WTC11 (cell line): ENCODE measurements around the gene ACTC1. TPM values are rescaled to one million over a fixed set of nuclear protein-coding genes. Genes with fewer than 3 reads are reported as not detected.

Source experiments
- ATAC-seq: fragments of 200-7000 bp; cut with Tn5 transposase; 2 replicates; pipeline ENCODE4 v1.10.0; 2021; ENCODE audit warnings: mild to moderate bottlenecking, moderate library complexity
- CTCF ChIA-PET: fragments of 300-600 bp; sonication (Branson Sonifier 250); formaldehyde crosslinking; loops from one replicate; lab custom pipeline; 2021; ENCODE audit warnings: antibody characterized with exemption; lab: Charles Lee
- POLR2A ChIA-PET: fragments of 350-600 bp; sonication (Branson Sonifier 250); formaldehyde crosslinking; loops from one replicate; lab custom pipeline; 2021; ENCODE audit warnings: antibody characterized with exemption; lab: Charles Lee
- DNase-seq: peaks from one replicate; pipeline ENCODE4 v3.0.0; 2021; ENCODE audit warnings: low spot score
- H3K27ac Mint-ChIP-seq: 2 replicates; pipeline ENCODE4 v1.8.0; 2021; ENCODE audit warnings: mixed read lengths
- H3K27me3 Mint-ChIP-seq: 2 replicates; pipeline ENCODE4 v1.8.0; 2021; ENCODE audit warnings: low read depth, mild to moderate bottlenecking, moderate library complexity, mixed read lengths
- H3K36me3 Mint-ChIP-seq: 2 replicates; pipeline ENCODE4 v1.8.0; 2021; ENCODE audit warnings: mixed read lengths
- H3K4me1 Mint-ChIP-seq: 2 replicates; pipeline ENCODE4 v1.8.0; 2022; ENCODE audit warnings: mixed read lengths
- H3K4me3 Mint-ChIP-seq: 2 replicates; pipeline ENCODE4 v1.8.0; 2021; ENCODE audit warnings: mild to moderate bottlenecking, moderate library complexity, mixed read lengths
- H3K9me3 Mint-ChIP-seq: 2 replicates; pipeline ENCODE4 v1.8.0; 2021; ENCODE audit warnings: mixed read lengths
- CTCF ChIP-seq: fragments of 200-600 bp; IDR thresholded peaks from 2 replicates; pipeline ENCODE4 v1.8.0; 2022; ENCODE audit warnings: antibody characterized with exemption
- E2F4 ChIP-seq: sonication (generic); formaldehyde crosslinking; IDR thresholded peaks from 2 replicates; pipeline ENCODE4 v1.8.1; 2022; ENCODE audit warnings: low read depth, mild to moderate bottlenecking, moderate library complexity, missing genetic modification reagents, borderline replicate concordance
- ESRRA ChIP-seq: sonication (generic); formaldehyde crosslinking; IDR thresholded peaks from 2 replicates; pipeline ENCODE4 v1.8.1; 2022; ENCODE audit warnings: mild to moderate bottlenecking, missing genetic modification reagents, borderline replicate concordance
- FOXP1 ChIP-seq: sonication (generic); formaldehyde crosslinking; IDR thresholded peaks from 2 replicates; pipeline ENCODE4 v1.8.0; 2022; ENCODE audit warnings: missing genetic modification reagents, mild to moderate bottlenecking, moderate library complexity, borderline replicate concordance
- IRF1 ChIP-seq: sonication (generic); formaldehyde crosslinking; IDR thresholded peaks from 2 replicates; pipeline ENCODE4 v1.8.0; 2023; ENCODE audit warnings: missing genetic modification reagents
- JUN ChIP-seq: sonication (generic); formaldehyde crosslinking; IDR thresholded peaks from 2 replicates; pipeline ENCODE4 v1.8.0; 2023; ENCODE audit warnings: mild to moderate bottlenecking, missing genetic modification reagents
- NFYB ChIP-seq: sonication (generic); formaldehyde crosslinking; conservative IDR thresholded peaks from 2 replicates; pipeline ENCODE4 v1.8.0; 2022; ENCODE audit warnings: low read depth, missing genetic modification reagents
- SMAD4 ChIP-seq: sonication (generic); formaldehyde crosslinking; IDR thresholded peaks from 2 replicates; pipeline ENCODE4 v1.8.0; 2022; ENCODE audit warnings: mild to moderate bottlenecking, missing genetic modification reagents
- ZBTB43 ChIP-seq: sonication (generic); formaldehyde crosslinking; IDR thresholded peaks from 2 replicates; pipeline ENCODE4 v1.8.1; 2023; ENCODE audit warnings: mild to moderate bottlenecking, missing genetic modification reagents
- ZMAT4 ChIP-seq: fragments of 250-450 bp; sonication (Bioruptor Pico); IDR thresholded peaks from 2 replicates; pipeline ENCODE4 v1.9.0; 2021; ENCODE audit warnings: mild to moderate bottlenecking
- ZNF138 ChIP-seq: sonication (generic); formaldehyde crosslinking; conservative IDR thresholded peaks from 2 replicates; pipeline ENCODE4 v1.8.1; 2022; ENCODE audit warnings: mild to moderate bottlenecking, moderate library complexity, missing genetic modification reagents
- ZNF416 ChIP-seq: fragments of 250-450 bp; sonication (Bioruptor Pico); IDR thresholded peaks from 2 replicates; pipeline ENCODE4 v1.9.0; 2021; ENCODE audit warnings: mild to moderate bottlenecking, inconsistent platforms
- ZNF671 ChIP-seq: fragments of 250-450 bp; sonication (Bioruptor Pico); IDR thresholded peaks from 2 replicates; pipeline ENCODE4 v1.8.0; 2021; ENCODE audit warnings: mild to moderate bottlenecking
- total RNA-seq: library from RNA; stranded (reverse); gene quantifications from 3 replicates; pipeline ENCODE4 v1.2.3, GENCODE V29; 2021
- TF ChIP-seq, protein P1 (sequence below): sonication (generic); formaldehyde crosslinking; IDR thresholded peaks from 2 replicates; pipeline ENCODE4 v1.8.1; 2022; ENCODE audit warnings: mild to moderate bottlenecking, missing genetic modification reagents, moderate library complexity, borderline replicate concordance

The ACTC1 gene
- total RNA-seq, 1 experiment from 2014 or later: 12.6 TPM

DNA sequence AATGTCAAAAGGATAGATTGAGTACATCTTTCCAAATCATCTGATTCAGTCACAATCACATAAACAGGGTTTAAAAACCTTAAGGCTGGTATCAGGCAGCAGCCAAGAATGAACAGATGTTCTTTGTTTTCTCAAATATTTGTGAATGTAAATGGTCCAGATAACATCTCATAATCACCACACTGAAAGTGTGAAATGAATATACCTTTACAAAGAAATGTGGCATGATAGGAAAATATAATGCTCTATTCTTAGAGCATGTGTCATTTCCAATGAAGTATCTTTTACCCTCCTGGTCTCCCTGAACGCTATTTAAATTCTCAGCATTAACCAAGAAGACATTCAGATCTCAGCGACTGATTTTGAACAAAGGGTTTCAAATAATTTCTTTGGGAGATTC, 8.8 kb upstream of the ACTC1 start (continued):
- TF ChIP-seq IRF1 (CRISPR knock-in tag): no peak
- TF ChIP-seq FOXP1 (CRISPR knock-in tag): no peak

GRCh38 chr15:34802803-34803750, 7.7 kb upstream of the ACTC1 start:
- no peak overlapping the region for H3K4me3 Mint-ChIP-seq

DNA sequence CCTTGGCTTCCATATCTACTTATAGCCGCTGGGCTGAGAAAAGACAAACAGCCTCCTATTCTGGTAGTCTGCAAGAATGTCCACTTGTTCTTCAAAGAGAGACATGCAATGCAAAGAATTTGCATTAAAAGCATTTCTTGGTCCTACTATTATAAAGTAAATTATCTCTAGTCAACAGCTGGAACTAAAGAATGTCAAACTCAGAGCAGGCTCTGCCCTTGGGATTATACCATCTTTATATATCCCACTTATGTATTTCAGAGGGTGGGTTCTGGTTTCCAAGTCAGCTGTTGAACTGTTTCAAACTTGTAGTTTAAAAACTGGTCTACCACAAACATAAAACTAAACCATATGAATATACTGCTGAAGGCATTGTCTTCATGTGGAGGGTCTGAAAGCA, 7.0 kb upstream of the ACTC1 start:
- DNase-seq (no peak), ATAC-seq (no peak)
- Mint-ChIP-seq H3K27ac (no peak overlapping the region), H3K27me3 (peaks cover 3% of the 10 kb centered on the region), H3K36me3 (peaks cover 6% of the 10 kb centered on the region), H3K4me1 (peaks cover 15% of the 10 kb centered on the region), H3K4me3 (no peak overlapping the region), H3K9me3 (peaks cover 10% of the 10 kb centered on the region)
- POLR2A ChIA-PET: interaction anchor here (0.6 kb wide), 1 partner anchor 80 kb away, joined by 3 read pairs; no protein-coding TSS in a partner anchor
- CTCF ChIA-PET: no interaction called here
- TF ChIP-seq ZMAT4 (CRISPR knock-in tag): no peak
- TF ChIP-seq E2F4 (CRISPR knock-in tag): no peak
- TF ChIP-seq FOXP1 (CRISPR knock-in tag): no peak
- no peak for TF ChIP-seq CTCF
- no peak for TF ChIP-seq NFYB (CRISPR knock-in tag)
- TF ChIP-seq JUN (CRISPR knock-in tag): no peak
- TF ChIP-seq ZNF416 (CRISPR knock-in tag): no peak

More at GRCh38 chr15:34802803-34803750, 7.7 kb upstream of the ACTC1 start:
- H3K27ac Mint-ChIP-seq: no peak overlapping the region
- POLR2A ChIA-PET: no interaction called here
- peaks cover 10% of the 10 kb centered on the region for H3K36me3 Mint-ChIP-seq
- DNase-seq: no peak
- CTCF ChIA-PET: no interaction called here
- no peak for TF ChIP-seq JUN (CRISPR knock-in tag)
- TF ChIP-seq, protein P1, sequence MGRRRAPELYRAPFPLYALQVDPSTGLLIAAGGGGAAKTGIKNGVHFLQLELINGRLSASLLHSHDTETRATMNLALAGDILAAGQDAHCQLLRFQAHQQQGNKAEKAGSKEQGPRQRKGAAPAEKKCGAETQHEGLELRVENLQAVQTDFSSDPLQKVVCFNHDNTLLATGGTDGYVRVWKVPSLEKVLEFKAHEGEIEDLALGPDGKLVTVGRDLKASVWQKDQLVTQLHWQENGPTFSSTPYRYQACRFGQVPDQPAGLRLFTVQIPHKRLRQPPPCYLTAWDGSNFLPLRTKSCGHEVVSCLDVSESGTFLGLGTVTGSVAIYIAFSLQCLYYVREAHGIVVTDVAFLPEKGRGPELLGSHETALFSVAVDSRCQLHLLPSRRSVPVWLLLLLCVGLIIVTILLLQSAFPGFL: no peak
- TF ChIP-seq ZBTB43 (CRISPR knock-in tag): no peak
- no peak for TF ChIP-seq SMAD4 (CRISPR knock-in tag)
- TF ChIP-seq CTCF: no peak
- no peak for TF ChIP-seq ZNF671 (CRISPR knock-in tag)
- no peak for TF ChIP-seq ZNF138 (CRISPR knock-in tag)
- no peak for TF ChIP-seq ESRRA (CRISPR knock-in tag)
- TF ChIP-seq, all 79 proteins: peak for 0
- peaks cover 17% of the 10 kb centered on the region for H3K9me3 Mint-ChIP-seq
- no peaks in the 10 kb centered on the region; the same call in 1 of the 2 replicates for H3K27me3 Mint-ChIP-seq
- H3K4me1 Mint-ChIP-seq: peaks cover 15% of the 10 kb centered on the region
- no peak for ATAC-seq
